HUES6 (cell line): ENCODE results near the gene BCL11A.

Source experiments
- H3K27ac ChIP-seq: 2 replicates; pipeline ENCODE4 v1.7.0; 2013; ENCODE audit warnings: low read depth, mild to moderate bottlenecking, low read length, inconsistent platforms
- H3K27me3 ChIP-seq: 2 replicates; pipeline ENCODE4 v1.6.1; 2013; ENCODE audit warnings: low read length; ENCODE audit not compliant: control insufficient read depth, insufficient read depth
- H3K36me3 ChIP-seq: 2 replicates; pipeline ENCODE4 v1.6.1; 2013; ENCODE audit warnings: low read length; ENCODE audit not compliant: control insufficient read depth, insufficient read depth
- H3K4me1 ChIP-seq: 2 replicates; pipeline ENCODE4 v1.6.1; 2013; ENCODE audit warnings: low read length; ENCODE audit not compliant: control insufficient read depth, insufficient read depth
- H3K4me3 ChIP-seq: 2 replicates; pipeline ENCODE4 v1.5.1; 2013; ENCODE audit warnings: low read depth, low read length
- H3K9ac ChIP-seq: one replicate; pipeline ENCODE4 v1.6.1; 2013; ENCODE audit warnings: mild to moderate bottlenecking, low read length
- H3K9me3 ChIP-seq: 2 replicates; pipeline ENCODE4 v1.6.1; 2013; ENCODE audit warnings: low read depth, low read length; ENCODE audit not compliant: control insufficient read depth, insufficient read depth

BCL11A gene

GRCh38 chr2:60533101-60534051 lies 20.1 kb downstream of the BCL11A start:
- peak overlapping the region; percentile 4; the same call in 1 of the 2 replicates for H3K4me3 ChIP-seq
- peaks cover 96% of the 10 kb centered on the region for H3K4me1 ChIP-seq
- H3K9me3 ChIP-seq = no peaks in the 10 kb centered on the region
- no peak overlapping the region for H3K27ac ChIP-seq
- no peak overlapping the region for H3K9ac ChIP-seq
- H3K36me3 ChIP-seq = no peaks in the 10 kb centered on the region
- H3K27me3 ChIP-seq = no peaks in the 10 kb centered on the region

GRCh38 chr2:60532421-60532820 lies 21.0 kb downstream of the BCL11A start:
- no peak overlapping the region for H3K27ac ChIP-seq
- H3K27me3 ChIP-seq = no peaks in the 10 kb centered on the region
- peaks cover 93% of the 10 kb centered on the region for H3K4me1 ChIP-seq
- H3K9ac ChIP-seq = no peak overlapping the region
- peaks cover 7% of the 10 kb centered on the region for H3K36me3 ChIP-seq
- H3K4me3 ChIP-seq = no peak overlapping the region
- H3K9me3 ChIP-seq = no peaks in the 10 kb centered on the region

GRCh38 chr2:60531701-60532133 lies 21.7 kb downstream of the BCL11A start:
- Histone ChIP-seq H3K9ac (no peak overlapping the region), H3K36me3 (peaks cover 10% of the 10 kb centered on the region)

GRCh38 chr2:60530660-60531281 lies 22.7 kb downstream of the BCL11A start:
- H3K9ac ChIP-seq = peak overlapping the region; percentile 14

More at GRCh38 chr2:60531701-60532133, 21.7 kb downstream of the BCL11A start:
- H3K4me1 ChIP-seq = peaks cover 95% of the 10 kb centered on the region
- no peak overlapping the region for H3K27ac ChIP-seq
- H3K9me3 ChIP-seq = no peaks in the 10 kb centered on the region
- peak overlapping the region; percentile 26 for H3K4me3 ChIP-seq
- no peaks in the 10 kb centered on the region for H3K27me3 ChIP-seq

GRCh38 chr2:60529785-60530627 lies 23.4 kb downstream of the BCL11A start:
- Histone ChIP-seq H3K27ac (no peak overlapping the region), H3K4me3 (no peak overlapping the region), H3K36me3 (peaks cover 13% of the 10 kb centered on the region), H3K9me3 (no peaks in the 10 kb centered on the region), H3K27me3 (no peaks in the 10 kb centered on the region), H3K9ac (no peak overlapping the region), H3K4me1 (peaks cover 81% of the 10 kb centered on the region)

More at GRCh38 chr2:60530660-60531281, 22.7 kb downstream of the BCL11A start:
- Histone ChIP-seq H3K27me3 (no peaks in the 10 kb centered on the region), H3K27ac (no peak overlapping the region), H3K4me1 (peaks cover 89% of the 10 kb centered on the region), H3K4me3 (peak overlapping the region; percentile 32), H3K9me3 (no peaks in the 10 kb centered on the region), H3K36me3 (peaks cover 13% of the 10 kb centered on the region)

- Histone ChIP-seq H3K9ac (no peak overlapping the region), H3K4me3 (no peak overlapping the region), H3K36me3 (peaks cover 13% of the 10 kb centered on the region), H3K9me3 (no peaks in the 10 kb centered on the region), H3K27me3 (no peaks in the 10 kb centered on the region), H3K27ac (no peak overlapping the region), H3K4me1 (peaks cover 81% of the 10 kb centered on the region)
Measured at GRCh38 chr2:60529136-60529784, 24.2 kb downstream of the BCL11A start.

GRCh38 chr2:60528281-60529020 lies 25.0 kb downstream of the BCL11A start:
- peaks cover 80% of the 10 kb centered on the region for H3K4me1 ChIP-seq
- H3K9ac ChIP-seq = no peak overlapping the region
- peaks cover 13% of the 10 kb centered on the region for H3K36me3 ChIP-seq
- no peak overlapping the region for H3K27ac ChIP-seq
- no peak overlapping the region for H3K4me3 ChIP-seq
- no peaks in the 10 kb centered on the region for H3K9me3 ChIP-seq
- H3K27me3 ChIP-seq = no peaks in the 10 kb centered on the region

- Histone ChIP-seq H3K9me3 (no peaks in the 10 kb centered on the region), H3K36me3 (peaks cover 15% of the 10 kb centered on the region), H3K27ac (no peak overlapping the region), H3K27me3 (no peaks in the 10 kb centered on the region), H3K4me1 (peaks cover 77% of the 10 kb centered on the region), H3K4me3 (no peak overlapping the region), H3K9ac (no peak overlapping the region)
Measured at GRCh38 chr2:60527762-60528161, 25.7 kb downstream of the BCL11A start.

- H3K36me3 ChIP-seq = peaks cover 15% of the 10 kb centered on the region
- no peak overlapping the region for H3K27ac ChIP-seq
- H3K9ac ChIP-seq = no peak overlapping the region
- no peak overlapping the region for H3K4me3 ChIP-seq
- no peaks in the 10 kb centered on the region for H3K27me3 ChIP-seq
- no peaks in the 10 kb centered on the region for H3K9me3 ChIP-seq
- peaks cover 76% of the 10 kb centered on the region for H3K4me1 ChIP-seq
Measured at GRCh38 chr2:60526623-60527022, 26.8 kb downstream of the BCL11A start.

- H3K9me3 ChIP-seq = no peaks in the 10 kb centered on the region
- no peak overlapping the region for H3K4me3 ChIP-seq
- H3K9ac ChIP-seq = no peak overlapping the region
- no peaks in the 10 kb centered on the region for H3K27me3 ChIP-seq
- H3K36me3 ChIP-seq = peaks cover 15% of the 10 kb centered on the region
- H3K27ac ChIP-seq = no peak overlapping the region
- peaks cover 76% of the 10 kb centered on the region for H3K4me1 ChIP-seq
Measured at GRCh38 chr2:60525899-60526298, 27.6 kb downstream of the BCL11A start.
